Endothelial cell of umbilical vein (primary cell): ENCODE measurements around the gene DDOST. TPM values are rescaled to one million over a fixed set of nuclear protein-coding genes. Genes with fewer than 3 reads are reported as not detected.

Experiments
- BruUV-seq: library from RNA; stranded (reverse); fragments of 400-500 nt; replicated peaks from 2 replicates; lab custom pipeline; 2021; lab: Mats Ljungman, UMichigan
- CTCF ChIA-PET: fragments of 300-600, 350-600 bp; sonication (Branson Sonifier 250); formaldehyde crosslinking; loops from one replicate; lab custom pipeline; 2021; ENCODE audit warnings: antibody characterized with exemption, inconsistent platforms; lab: Charles Lee
- POLR2A ChIA-PET: fragments of 300-600, 350-600 bp; sonication (Branson Sonifier 250); formaldehyde crosslinking; loops from one replicate; lab custom pipeline; 2021; ENCODE audit warnings: antibody characterized with exemption, inconsistent platforms; lab: Charles Lee
- DNase-seq: peaks from one replicate; pipeline ENCODE4 v3.0.0-alpha.2; 2011; ENCODE audit warnings: low read depth, low spot score
- FAIRE-seq: peaks from 2 replicates; lab custom pipeline; 2011; peaks lifted over from hg19 to GRCh38; lab: Jason Lieb, UNC
- H2AFZ ChIP-seq: 2 replicates; pipeline ENCODE4 v1.6.0; 2012; ENCODE audit warnings: low read depth, low read length, control low read depth, inconsistent platforms
- H3K27ac ChIP-seq: 2 replicates; pipeline ENCODE4 v1.5.1; 2011; ENCODE audit warnings: low read depth, mild to moderate bottlenecking, control low read depth, low read length, moderate library complexity; ENCODE audit not compliant: insufficient read depth
- H3K27me3 ChIP-seq, 2 experiments: 2 replicates each; pipeline versions ENCODE4 v1.6.0 to v1.6.1; 2011; ENCODE audit warnings: low read length in 2 of 2, mixed read lengths in 1 of 2; ENCODE audit not compliant: control insufficient read depth in 2 of 2, insufficient read depth in 2 of 2
- H3K36me3 ChIP-seq, 2 experiments: 2 replicates in 1 of 2; 3 replicates in 1 of 2; pipeline ENCODE4 v1.5.1; 2011; ENCODE audit warnings: low read length in 2 of 2, mild to moderate bottlenecking in 1 of 2, moderate library complexity in 1 of 2; ENCODE audit not compliant: control insufficient read depth in 2 of 2, insufficient read depth in 2 of 2; ENCODE audit errors: extremely low read depth in 1 of 2
- H3K4me1 ChIP-seq: 3 replicates; pipeline ENCODE4 v1.5.1; 2011; ENCODE audit warnings: mild to moderate bottlenecking, low read length; ENCODE audit not compliant: control insufficient read depth, insufficient read depth; ENCODE audit errors: extremely low read depth
- H3K4me2 ChIP-seq: 2 replicates; pipeline ENCODE4 v1.6.1; 2011; ENCODE audit warnings: low read length, control low read depth, mixed read lengths; ENCODE audit not compliant: insufficient read depth
- H3K4me3 ChIP-seq, 3 experiments: fragments of 200-600 bp in 1 of 3; sonication (generic), shearing (Covaris generic) in 1 of 3; replicated peaks in 1 of 3; 2 replicates each; pipeline ENCODE4 v1.5.1; 2011 to 2016; ENCODE audit warnings: control low read depth in 3 of 3, low read length in 3 of 3, mild to moderate bottlenecking in 2 of 3, inconsistent platforms in 1 of 3, low read depth in 1 of 3, moderate library complexity in 1 of 3; ENCODE audit not compliant: insufficient read depth in 1 of 3
- H3K79me2 ChIP-seq: 2 replicates; pipeline ENCODE4 v1.6.0; 2012; ENCODE audit warnings: low read length, inconsistent platforms; ENCODE audit not compliant: control insufficient read depth, insufficient read depth
- H3K9ac ChIP-seq: replicated peaks from 2 replicates; pipeline ENCODE3; 2011; ENCODE audit warnings: low read length, control low read depth; ENCODE audit not compliant: insufficient read depth; ENCODE audit errors: extremely low read depth
- H3K9me1 ChIP-seq: replicated peaks from 3 replicates; pipeline ENCODE4 v1.6.0; 2011; ENCODE audit warnings: mild to moderate bottlenecking, low read length; ENCODE audit not compliant: control insufficient read depth, insufficient read depth; ENCODE audit errors: extremely low read depth
- H3K9me3 ChIP-seq: replicated peaks from 2 replicates; pipeline ENCODE4 v1.5.1; 2012; ENCODE audit warnings: low read length, inconsistent platforms; ENCODE audit not compliant: control insufficient read depth, insufficient read depth
- H4K20me1 ChIP-seq: replicated peaks from 2 replicates; pipeline ENCODE3; 2011; ENCODE audit warnings: mild to moderate bottlenecking, low read length; ENCODE audit not compliant: control insufficient read depth, insufficient read depth; ENCODE audit errors: extremely low read depth
- CTCF ChIP-seq, 2 donors: IDR thresholded peaks; 1 replicate in 1 of 2; 2 replicates in 1 of 2; pipeline ENCODE4 v1.5.1; 2011; ENCODE audit warnings: low read length in 2 of 2, mild to moderate bottlenecking in 2 of 2, moderate library complexity in 2 of 2, control low read depth in 1 of 2, inconsistent platforms in 1 of 2, low read depth in 1 of 2; ENCODE audit not compliant: insufficient read depth in 1 of 2; ENCODE audit errors: extremely low read depth in 1 of 2
- EZH2 ChIP-seq: IDR thresholded peaks from 2 replicates; pipeline ENCODE4 v1.6.1; 2012; ENCODE audit warnings: borderline replicate concordance, low read depth, mild to moderate bottlenecking, moderate library complexity, low read length, inconsistent platforms; ENCODE audit not compliant: severe bottlenecking
- FOS ChIP-seq: IDR thresholded peaks from 2 replicates; pipeline ENCODE4 v1.6.1; 2011; ENCODE audit warnings: mild to moderate bottlenecking, low read length, moderate library complexity, borderline replicate concordance; ENCODE audit not compliant: insufficient read depth
- GATA2 ChIP-seq: IDR thresholded peaks from 2 replicates; pipeline ENCODE4 v1.7.0; 2011; ENCODE audit warnings: low read depth, mild to moderate bottlenecking, moderate library complexity, mixed read lengths, low read length; ENCODE audit not compliant: insufficient read length, insufficient read depth
- JUN ChIP-seq: IDR thresholded peaks from 2 replicates; pipeline ENCODE4 v1.6.1; 2011; ENCODE audit warnings: borderline replicate concordance, low read depth; ENCODE audit not compliant: insufficient read length, insufficient read depth
- MAX ChIP-seq: IDR thresholded peaks from 2 replicates; pipeline ENCODE4 v1.6.1; 2011; ENCODE audit not compliant: insufficient read depth, insufficient read length
- MYC ChIP-seq: IDR thresholded peaks from one replicate; pipeline ENCODE4 v1.6.1; 2011; ENCODE audit warnings: mild to moderate bottlenecking, low read depth, low read length
- POLR2A ChIP-seq: IDR thresholded peaks from 2 replicates; pipeline ENCODE4 v1.6.1; 2012; ENCODE audit warnings: low read depth, mild to moderate bottlenecking, control low read depth, low read length
- POLR2AphosphoS5 ChIP-seq: IDR thresholded peaks from 2 replicates; pipeline ENCODE4 v1.6.1; 2012; ENCODE audit warnings: low read depth, mild to moderate bottlenecking, control low read depth, low read length, moderate library complexity; ENCODE audit not compliant: insufficient read depth
- dilution Hi-C: fragments of 300-500 bp; cut with MboI; formaldehyde crosslinking; loops from one replicate; pipeline ENCODE4 v1.15.0; 2019; ENCODE audit warnings: low sequenced_read_pairs; ENCODE audit not compliant: extremely low pct_ligation_motif_present
- intact Hi-C: fragments of 100-400 bp; cut with micrococcal nuclease; formaldehyde crosslinking; loops from one replicate; pipeline ENCODE4 v1.10.0; 2022
- polyA plus RNA-seq, 4 experiments: library from polyadenylated mRNA; depleted of rRNA in 3 of 4; stranded (reverse) in 3 of 4; unstranded in 1 of 4; fragments of >200 nt; gene quantifications; 2 replicates each; pipeline versions ENCODE4 v1.2.1 to v1.2.3, GENCODE V29; 2011 to 2012; ENCODE audit warnings: missing spikeins in 1 of 4
- total RNA-seq: library from RNA; stranded (reverse); gene quantifications from 2 replicates; pipeline ENCODE4 v1.2.3, GENCODE V29; 2021

Gene DDOST
- total and polyA plus RNA-seq, 2 donors (not counting 3 experiments of a cell fraction or from before 2014, with no cell fraction given), result 319 to 533 TPM

GRCh38 chr1:20610970-20611369, 50.2 kb downstream of the DDOST start:
- H4K20me1 ChIP-seq, result no peaks in the 10 kb centered on the region
- ChIA-PET POLR2A (no interaction called here), CTCF (interaction anchor here (1.2 kb wide), 1 partner anchor 36 kb away, joined by 4 read pairs; no protein-coding TSS in a partner anchor)
- DNase-seq (no peak), FAIRE-seq (no peak)
- H3K4me3 ChIP-seq, result no peak overlapping the region
- intact Hi-C loops, result no loop called here
- no peak overlapping the region for H3K27ac ChIP-seq
- H3K9ac ChIP-seq, result no peak overlapping the region
- no TSS peak for BruUV-seq
- H3K79me2 ChIP-seq, result no peaks in the 10 kb centered on the region
- H3K4me1 ChIP-seq, result no peaks in the 10 kb centered on the region
- no peak overlapping the region for H3K4me2 ChIP-seq
- H2AFZ ChIP-seq, result no peak overlapping the region
- dilution Hi-C loops, result no loop called here
- no peaks in the 10 kb centered on the region for H3K9me1 ChIP-seq
- no peaks in the 10 kb centered on the region for H3K9me3 ChIP-seq
- peaks cover 0 to 2% of the 10 kb centered on the region in 2 experiments for H3K27me3 ChIP-seq
- H3K36me3 ChIP-seq, result no peaks in the 10 kb centered on the region
- no peak for TF ChIP-seq JUN
- no peak for TF ChIP-seq EZH2
- TF ChIP-seq CTCF (IDR thresholded peaks at IDR 0.05; ENCODE audit: extremely low read depth in 1 of 2, insufficient read depth in 1 of 2, low read depth in 1 of 2, low read length in 2 of 2), result no peak
- no peak for TF ChIP-seq POLR2A
- no peak for TF ChIP-seq POLR2AphosphoS5
- TF ChIP-seq MAX, result no peak
- no peak for TF ChIP-seq FOS
- TF ChIP-seq MYC, result no peak
- TF ChIP-seq GATA2, result no peak
